SK-N-SH treated with all-trans-retinoic acid at 6 μM for 48 hours (cell line): ENCODE results near the gene DNPH1.

Experiments used
- ATAC-seq: fragments of 200-7000 bp; cut with Tn5 transposase; 3 replicates; pipeline ENCODE4 v1.9.1; 2020; ENCODE audit warnings: mild to moderate bottlenecking, moderate library complexity
- BACH2 ChIP-seq: fragments of 250-450 bp; sonication (Bioruptor Pico); IDR thresholded peaks from 2 replicates; pipeline ENCODE4 v1.9.0; 2021; ENCODE audit warnings: mild to moderate bottlenecking, borderline replicate concordance
- CREB5 ChIP-seq: fragments of 250-450 bp; sonication (Bioruptor Pico); IDR thresholded peaks from 2 replicates; pipeline ENCODE4 v1.5.1; 2020; ENCODE audit warnings: low read depth, mild to moderate bottlenecking, moderate library complexity
- CSDC2 ChIP-seq: fragments of 250-450 bp; sonication (Bioruptor Pico); IDR thresholded peaks from 2 replicates; pipeline ENCODE4 v1.5.0; 2020; ENCODE audit warnings: mild to moderate bottlenecking, moderate library complexity
- CSRNP3 ChIP-seq: fragments of 250-450 bp; sonication (Bioruptor Pico); IDR thresholded peaks from 2 replicates; pipeline ENCODE4 v1.5.1; 2021; ENCODE audit warnings: mild to moderate bottlenecking, moderate library complexity
- ESRRG ChIP-seq: fragments of 250-450 bp; sonication (Bioruptor Pico); IDR thresholded peaks from 2 replicates; pipeline ENCODE4 v1.6.1; 2021; ENCODE audit warnings: mild to moderate bottlenecking
- ISL1 ChIP-seq: fragments of 250-450 bp; sonication (Bioruptor Pico); IDR thresholded peaks from 2 replicates; pipeline ENCODE4 v2.1.2; 2022; ENCODE audit warnings: mild to moderate bottlenecking, moderate library complexity
- OSR1 ChIP-seq: fragments of 250-450 bp; sonication (Bioruptor Pico); IDR thresholded peaks from 2 replicates; pipeline ENCODE4 v1.8.0; 2022; ENCODE audit warnings: moderate library complexity, mild to moderate bottlenecking, inconsistent platforms
- PATZ1 ChIP-seq: fragments of 250-450 bp; sonication (Bioruptor Pico); IDR thresholded peaks from 2 replicates; pipeline ENCODE4 v1.8.0; 2020; ENCODE audit warnings: mild to moderate bottlenecking, moderate library complexity, borderline replicate concordance
- POU6F1 ChIP-seq: fragments of 250-450 bp; sonication (Bioruptor Pico); IDR thresholded peaks from 2 replicates; pipeline ENCODE4 v1.8.0; 2021; ENCODE audit warnings: low read depth, mild to moderate bottlenecking, moderate library complexity, borderline replicate concordance
- PPARA ChIP-seq: fragments of 250-450 bp; sonication (Bioruptor Pico); IDR thresholded peaks from 2 replicates; pipeline ENCODE4 v1.5.0; 2020; ENCODE audit warnings: mild to moderate bottlenecking, borderline replicate concordance
- RARB ChIP-seq: fragments of 250-450 bp; sonication (Bioruptor Pico); IDR thresholded peaks from 2 replicates; pipeline ENCODE4 v1.8.0; 2021; ENCODE audit warnings: mild to moderate bottlenecking, moderate library complexity
- TCF4 ChIP-seq: fragments of 250-450 bp; sonication (Bioruptor Pico); IDR thresholded peaks from 2 replicates; pipeline ENCODE4 v1.8.0; 2021; ENCODE audit warnings: mild to moderate bottlenecking, moderate library complexity, borderline replicate concordance
- TSHZ2 ChIP-seq: fragments of 250-450 bp; sonication (Bioruptor Pico); IDR thresholded peaks from 2 replicates; pipeline ENCODE4 v1.5.0; 2020; ENCODE audit warnings: mild to moderate bottlenecking, moderate library complexity
- ZC3H10 ChIP-seq: fragments of 250-450 bp; sonication (Bioruptor Pico); IDR thresholded peaks from 2 replicates; pipeline ENCODE4 v1.5.1; 2021; ENCODE audit warnings: mild to moderate bottlenecking, moderate library complexity
- ZFP30 ChIP-seq: fragments of 450-650 bp; formaldehyde crosslinking; IDR thresholded peaks from 2 replicates; pipeline ENCODE4 v1.5.0; 2022; ENCODE audit warnings: mild to moderate bottlenecking, moderate library complexity
- ZNF565 ChIP-seq: fragments of 450-650 bp; formaldehyde crosslinking; conservative IDR thresholded peaks from 2 replicates; pipeline ENCODE4 v1.5.0; 2020; ENCODE audit warnings: low read depth, mild to moderate bottlenecking, moderate library complexity
- ZNF70 ChIP-seq: fragments of 450-650 bp; formaldehyde crosslinking; IDR thresholded peaks from 2 replicates; pipeline ENCODE4 v1.5.0; 2020; ENCODE audit warnings: mild to moderate bottlenecking, moderate library complexity
- ZNF8 ChIP-seq: fragments of 450-650 bp; formaldehyde crosslinking; IDR thresholded peaks from 2 replicates; pipeline ENCODE4 v1.5.0; 2020; ENCODE audit warnings: mild to moderate bottlenecking, moderate library complexity

Gene DNPH1

GRCh38 chr6:43277643-43278523 is 48.6 kb upstream of the DNPH1 start:
- TF ChIP-seq PPARA: no peak
- TF ChIP-seq ESRRG (CRISPR knock-in tag): no peak
- TF ChIP-seq ZC3H10 (CRISPR knock-in tag): no peak
- TF ChIP-seq CSDC2 (CRISPR knock-in tag): no peak
- no peak for TF ChIP-seq OSR1 (CRISPR knock-in tag)
- no peak for TF ChIP-seq CREB5
- no peak for TF ChIP-seq ISL1
- no peak for TF ChIP-seq ZNF70
- TF ChIP-seq PATZ1 (CRISPR knock-in tag): no peak
- no peak for TF ChIP-seq ZNF565 (CRISPR knock-in tag)
- TF ChIP-seq TSHZ2 (CRISPR knock-in tag): no peak
- no peak for TF ChIP-seq ZNF8 (CRISPR knock-in tag)
- TF ChIP-seq BACH2 (CRISPR knock-in tag): no peak

GRCh38 chr6:43277306-43277642 is 48.0 kb upstream of the DNPH1 start:
- TF ChIP-seq TSHZ2 (CRISPR knock-in tag): no peak
- no peak for TF ChIP-seq ZFP30
- no peak for TF ChIP-seq PATZ1 (CRISPR knock-in tag)
- no peak for TF ChIP-seq BACH2 (CRISPR knock-in tag)
- no peak for TF ChIP-seq TCF4
- TF ChIP-seq ZC3H10 (CRISPR knock-in tag): no peak
- no peak for TF ChIP-seq OSR1 (CRISPR knock-in tag)
- TF ChIP-seq PPARA: no peak
- TF ChIP-seq ISL1: no peak
- no peak for ATAC-seq

More at GRCh38 chr6:43277643-43278523, 48.6 kb upstream of the DNPH1 start:
- peak; percentile 33 for ATAC-seq

GRCh38 chr6:43276577-43277305 is 47.5 kb upstream of the DNPH1 start:
- no peak for ATAC-seq
- no peak for TF ChIP-seq ZNF70
- no peak for TF ChIP-seq POU6F1
- no peak for TF ChIP-seq RARB (CRISPR knock-in tag)
- no peak for TF ChIP-seq PATZ1 (CRISPR knock-in tag)
- no peak for TF ChIP-seq CSDC2 (CRISPR knock-in tag)
- no peak for TF ChIP-seq BACH2 (CRISPR knock-in tag)
- no peak for TF ChIP-seq CSRNP3 (CRISPR knock-in tag)
- TF ChIP-seq ZNF8 (CRISPR knock-in tag): no peak
- no peak for TF ChIP-seq ZC3H10 (CRISPR knock-in tag)
- TF ChIP-seq PPARA: no peak
